ENCODE measurements around the gene CEACAM1.
"Not testable (repeated sequence)": the region's sequence is repeated elsewhere in the genome, so short reads cannot be mapped to it uniquely, and the experiment has no call there.

GRCh38 chr19:42485036-42485435 lies 43.2 kb downstream of the CEACAM1 start:
- TF ChIP-seq LEF1 (IDR thresholded peaks at IDR 0.05; ENCODE audit: borderline replicate concordance); FOXA1 (IDR thresholded peaks at IDR 0.05); ARNT (IDR thresholded peaks at IDR 0.05); SP1 (IDR thresholded peaks at IDR 0.05); TARDBP (IDR thresholded peaks at IDR 0.05); SUZ12 (IDR thresholded peaks at IDR 0.05); ELF4 (IDR thresholded peaks at IDR 0.05); L3MBTL2 (conservative IDR thresholded peaks at IDR 0.05); FOXK2 (IDR thresholded peaks at IDR 0.05); BHLHE40 (IDR thresholded peaks at IDR 0.05; ENCODE audit: borderline replicate concordance); FOXM1 (IDR thresholded peaks at IDR 0.05; ENCODE audit: borderline replicate concordance); HDGF (IDR thresholded peaks at IDR 0.05; ENCODE audit: borderline replicate concordance): not testable (repeated sequence)

All from HEK293T (cell line).